ENCODE measurements around the gene NECTIN4.

The NECTIN4 gene

GRCh38 chr1:161038523-161039153 lies 50.7 kb downstream of the NECTIN4 start, which contains the start of gene TSTD1:
TSTD1 (minus strand) TSS chr1:161038964; CDS start chr1:161038889, 75 bp downstream.
- no peak for TF ChIP-seq CTCF (IDR thresholded peaks at IDR 0.05)
- Histone ChIP-seq H3K79me2 (no peaks in the 10 kb centered on the region), H3K4me3 (ENCODE audit: low read depth, low read length) (peak within 1 kb of the TSS; percentile 80), H3K4me1 (no peaks in the 10 kb centered on the region), H3K27ac (peak within 1 kb of the TSS; percentile 79), H3K9me3 (ENCODE audit: control insufficient read depth, low read length) (no peaks in the 10 kb centered on the region), H2AFZ (peak within 1 kb of the TSS; percentile 83), H3K9ac (peak within 1 kb of the TSS; percentile 46), H3K36me3 (ENCODE audit: control insufficient read depth, insufficient read depth, low read length) (no peaks in the 10 kb centered on the region), H3K27me3 (ENCODE audit: control insufficient read depth, insufficient read depth, low read length) (no peaks in the 10 kb centered on the region), H3K4me2 (ENCODE audit: low read length) (peak within 1 kb of the TSS; percentile 83)

- H3K27ac ChIP-seq: peak overlapping the region; percentile 79
- no peaks in the 10 kb centered on the region for H3K9me3 ChIP-seq (ENCODE audit: control insufficient read depth, low read length)
These were observed 51.5 kb downstream of the NECTIN4 start for GRCh38 chr1:161037661-161038522.

GRCh38 chr1:161033751-161034150 lies 55.6 kb downstream of the NECTIN4 start:
- Histone ChIP-seq H2AFZ (no peak overlapping the region), H3K9me3 (ENCODE audit: control insufficient read depth, low read length) (no peaks in the 10 kb centered on the region), H3K27me3 (ENCODE audit: control insufficient read depth, insufficient read depth, low read length) (no peaks in the 10 kb centered on the region), H3K36me3 (ENCODE audit: control insufficient read depth, insufficient read depth, low read length) (no peaks in the 10 kb centered on the region), H3K4me1 (no peaks in the 10 kb centered on the region), H3K79me2 (peaks cover 4% of the 10 kb centered on the region), H3K4me3 (ENCODE audit: low read depth, low read length) (no peak overlapping the region), H3K9ac (no peak overlapping the region), H3K27ac (no peak overlapping the region), H3K4me2 (ENCODE audit: low read length) (no peak overlapping the region)
- TF ChIP-seq CTCF (IDR thresholded peaks at IDR 0.05): no peak

More at GRCh38 chr1:161037661-161038522, 51.5 kb downstream of the NECTIN4 start:
- Histone ChIP-seq H3K4me2 (ENCODE audit: low read length) (peak overlapping the region; percentile 83), H3K36me3 (ENCODE audit: control insufficient read depth, insufficient read depth, low read length) (no peaks in the 10 kb centered on the region), H3K79me2 (peaks cover 4% of the 10 kb centered on the region), H3K4me3 (ENCODE audit: low read depth, low read length) (peak overlapping the region; percentile 80), H2AFZ (peak overlapping the region; percentile 83), H3K9ac (no peak overlapping the region), H3K27me3 (ENCODE audit: control insufficient read depth, insufficient read depth, low read length) (no peaks in the 10 kb centered on the region), H3K4me1 (no peaks in the 10 kb centered on the region)
- no peak for TF ChIP-seq CTCF (IDR thresholded peaks at IDR 0.05)

- Histone ChIP-seq H3K4me2 (ENCODE audit: low read length) (no peak overlapping the region), H2AFZ (no peak overlapping the region), H3K4me3 (ENCODE audit: low read depth, low read length) (no peak overlapping the region), H3K79me2 (peaks cover 4% of the 10 kb centered on the region), H3K9ac (no peak overlapping the region), H3K27ac (no peak overlapping the region), H3K9me3 (ENCODE audit: control insufficient read depth, low read length) (no peaks in the 10 kb centered on the region), H3K4me1 (no peaks in the 10 kb centered on the region), H3K36me3 (ENCODE audit: control insufficient read depth, insufficient read depth, low read length) (no peaks in the 10 kb centered on the region), H3K27me3 (ENCODE audit: control insufficient read depth, insufficient read depth, low read length) (no peaks in the 10 kb centered on the region)
- no peak for TF ChIP-seq CTCF (IDR thresholded peaks at IDR 0.05)
These were observed 56.9 kb downstream of the NECTIN4 start for GRCh38 chr1:161032409-161032808.
